ENCODE measurements around the gene LGALSL.

Gene LGALSL

DNA sequence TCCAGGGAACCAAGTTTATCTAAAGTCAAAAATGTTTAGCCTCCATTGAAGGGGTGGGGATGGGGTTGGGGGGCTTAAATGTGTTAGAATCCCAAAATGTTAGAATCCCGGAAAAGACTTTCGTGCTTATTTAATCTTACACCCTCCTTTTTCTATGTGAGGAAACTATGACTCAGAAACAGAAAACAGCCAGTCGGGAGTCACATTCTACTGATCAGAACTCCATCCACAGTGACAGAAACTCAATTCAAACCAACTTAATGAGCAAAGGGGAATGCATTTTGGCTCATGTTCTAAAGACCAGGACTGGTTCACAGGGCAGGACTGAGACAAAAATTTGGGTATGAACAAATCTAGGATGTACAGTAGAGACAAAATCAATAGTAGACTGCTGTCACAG, 38.3 kb downstream of the LGALSL start:
- in situ Hi-C loops (cut with MboI; ENCODE audit: low sequenced_read_pairs) = no loop called here

- in situ Hi-C loops (cut with MboI; ENCODE audit: low sequenced_read_pairs) = no loop called here
Observed at GRCh38 chr2:64492821-64493220, 38.9 kb downstream of the LGALSL start.

- in situ Hi-C loops (cut with MboI; ENCODE audit: low sequenced_read_pairs) = no loop called here
Observed at GRCh38 chr2:64493788-64494187, 39.8 kb downstream of the LGALSL start.

DNA sequence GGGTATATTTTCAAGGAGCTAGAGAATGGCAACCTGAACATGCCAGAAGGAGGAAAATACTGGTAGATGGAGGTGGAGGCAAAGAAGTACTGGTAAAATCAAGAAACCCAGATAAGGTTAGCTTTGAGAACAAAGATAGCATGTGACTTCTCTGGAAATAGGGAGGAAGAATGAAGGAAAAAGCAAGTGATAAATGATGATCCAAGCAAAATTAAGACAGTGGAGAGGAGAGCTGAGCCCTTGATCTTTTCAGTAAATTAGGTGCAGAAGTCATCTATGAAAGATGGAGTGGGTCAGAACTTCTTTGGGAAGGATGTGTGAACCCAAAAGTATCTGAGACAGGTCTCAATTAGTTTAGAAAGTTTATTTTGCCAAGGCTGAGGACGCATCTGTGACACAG, 44.5 kb downstream of the LGALSL start:
- in situ Hi-C loops (cut with MboI; ENCODE audit: low sequenced_read_pairs) = no loop called here

DNA sequence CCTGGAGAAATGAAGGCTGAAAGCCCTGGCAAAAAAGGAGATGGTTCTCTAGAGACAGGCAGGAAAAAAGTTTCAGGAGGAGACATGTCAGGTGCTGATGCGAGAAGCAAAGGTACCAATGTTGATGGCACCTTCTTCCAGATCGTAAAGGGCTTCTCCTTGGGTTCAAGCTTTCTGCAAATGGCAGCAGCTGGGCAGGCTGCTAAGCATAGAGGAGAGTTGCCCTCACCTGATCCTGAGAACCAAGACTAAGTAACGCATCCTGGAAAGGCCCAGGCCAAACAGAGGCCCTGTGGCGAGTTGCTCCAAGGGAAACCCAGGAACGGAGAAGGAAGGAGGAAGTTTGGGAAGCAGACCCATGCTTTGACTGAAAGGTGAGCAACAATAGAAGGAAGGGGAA, 46.6 kb downstream of the LGALSL start:
- in situ Hi-C loops (cut with MboI; ENCODE audit: low sequenced_read_pairs) = no loop called here

GRCh38 chr2:64501946-64502345, 48.0 kb downstream of the LGALSL start:
- in situ Hi-C loops (cut with MboI; ENCODE audit: low sequenced_read_pairs) = no loop called here

- in situ Hi-C loops (cut with MboI; ENCODE audit: low sequenced_read_pairs) = no loop called here
Observed at GRCh38 chr2:64502860-64503259, 48.9 kb downstream of the LGALSL start.

DNA sequence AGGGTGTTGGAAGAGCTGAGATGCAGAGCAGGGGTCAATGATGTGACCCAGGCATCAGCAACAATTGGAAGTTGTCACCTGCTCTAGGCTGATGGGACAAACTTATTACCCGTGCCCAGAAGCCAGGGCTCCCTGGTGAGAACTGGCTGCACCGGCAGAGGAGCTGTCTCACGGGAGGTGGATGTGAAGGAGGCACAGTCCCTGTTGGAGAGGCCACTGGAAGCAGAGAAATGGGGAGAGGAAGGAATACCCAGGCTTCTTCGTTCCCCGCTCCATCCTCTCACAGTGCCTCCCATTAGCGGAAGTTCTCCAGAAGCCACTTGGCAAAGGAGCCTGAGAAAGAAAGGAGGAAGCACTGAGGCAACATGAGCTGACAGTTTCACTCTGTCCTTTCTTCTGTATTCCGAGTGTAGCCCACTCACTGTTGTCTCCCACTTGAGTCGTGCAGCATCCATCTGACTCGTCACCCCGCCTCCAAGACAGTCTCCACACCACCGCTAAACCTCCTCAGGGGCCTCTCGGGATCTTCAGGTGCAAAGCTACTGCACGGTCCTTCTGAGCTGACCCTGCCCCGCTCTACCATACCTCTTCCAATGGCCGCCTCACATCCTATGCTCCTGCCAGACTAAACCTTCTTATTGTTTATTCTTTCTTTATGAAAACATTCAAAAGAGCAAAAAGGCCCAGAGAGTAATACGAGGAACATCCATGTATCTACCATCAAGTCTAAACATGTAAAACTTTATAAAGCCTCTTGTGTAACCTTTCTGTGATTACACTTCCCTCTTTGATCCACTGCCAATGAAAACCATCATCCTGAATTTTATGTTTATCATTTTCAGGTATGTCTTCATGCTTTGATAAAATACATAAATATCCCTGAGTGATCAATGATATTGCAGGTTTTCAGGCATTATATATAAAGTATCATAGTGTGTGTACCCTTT, 51.1 kb downstream of the LGALSL start:
- in situ Hi-C loops (cut with MboI; ENCODE audit: low sequenced_read_pairs) = no loop called here

GRCh38 chr2:64506686-64507085, 52.7 kb downstream of the LGALSL start:
- in situ Hi-C loops (cut with MboI; ENCODE audit: low sequenced_read_pairs) = no loop called here
